SK-N-SH (cell line): Measurements from ENCODE around the gene LRMDA.

Experiments used
- GABPA ChIP-seq: IDR thresholded peaks from 2 replicates; pipeline ENCODE4 v1.4.0; 2012; ENCODE audit warnings: low read depth, mild to moderate bottlenecking
- JUND ChIP-seq: IDR thresholded peaks from 2 replicates; pipeline ENCODE4 v1.4.0; 2012
- NFIC ChIP-seq: IDR thresholded peaks from 2 replicates; pipeline ENCODE4 v1.4.0; 2012; ENCODE audit warnings: borderline replicate concordance
- RAD21 ChIP-seq: IDR thresholded peaks from 2 replicates; pipeline ENCODE4 v1.6.1; 2012; ENCODE audit warnings: mild to moderate bottlenecking, low read length
- TF ChIP-seq, protein P1 (sequence below): fragments of 200-600 bp; sonication (generic); IDR thresholded peaks from 2 replicates; pipeline ENCODE4 v1.6.1; 2017; ENCODE audit warnings: antibody characterized with exemption, mild to moderate bottlenecking, moderate library complexity
- TF ChIP-seq, protein P2 (sequence below): fragments of 150-350 bp; IDR thresholded peaks from 2 replicates; pipeline ENCODE4 v1.6.1; 2017; ENCODE audit warnings: antibody characterized with exemption, low read length, low read depth, borderline replicate concordance

DNA sequence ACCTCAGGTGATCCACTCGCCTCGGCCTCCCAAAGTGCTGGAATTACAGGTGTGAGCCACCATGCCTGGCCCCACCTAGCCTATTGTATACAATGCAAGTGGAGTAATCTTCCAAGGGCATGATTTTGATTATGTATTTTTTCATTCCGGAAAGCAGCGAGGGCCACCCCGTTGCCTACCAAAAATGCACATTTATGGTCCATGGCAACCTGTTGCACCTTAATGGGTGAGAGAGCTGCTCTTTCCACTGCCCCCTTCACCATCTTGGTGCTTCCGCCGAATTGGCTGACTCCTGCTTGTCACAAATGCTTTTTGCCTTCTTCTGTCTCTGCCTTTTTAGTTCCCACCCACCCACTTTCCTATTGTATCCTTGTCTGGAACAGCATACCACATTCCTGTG lies 699.5 kb downstream of the LRMDA start:
- TF ChIP-seq, protein P1, sequence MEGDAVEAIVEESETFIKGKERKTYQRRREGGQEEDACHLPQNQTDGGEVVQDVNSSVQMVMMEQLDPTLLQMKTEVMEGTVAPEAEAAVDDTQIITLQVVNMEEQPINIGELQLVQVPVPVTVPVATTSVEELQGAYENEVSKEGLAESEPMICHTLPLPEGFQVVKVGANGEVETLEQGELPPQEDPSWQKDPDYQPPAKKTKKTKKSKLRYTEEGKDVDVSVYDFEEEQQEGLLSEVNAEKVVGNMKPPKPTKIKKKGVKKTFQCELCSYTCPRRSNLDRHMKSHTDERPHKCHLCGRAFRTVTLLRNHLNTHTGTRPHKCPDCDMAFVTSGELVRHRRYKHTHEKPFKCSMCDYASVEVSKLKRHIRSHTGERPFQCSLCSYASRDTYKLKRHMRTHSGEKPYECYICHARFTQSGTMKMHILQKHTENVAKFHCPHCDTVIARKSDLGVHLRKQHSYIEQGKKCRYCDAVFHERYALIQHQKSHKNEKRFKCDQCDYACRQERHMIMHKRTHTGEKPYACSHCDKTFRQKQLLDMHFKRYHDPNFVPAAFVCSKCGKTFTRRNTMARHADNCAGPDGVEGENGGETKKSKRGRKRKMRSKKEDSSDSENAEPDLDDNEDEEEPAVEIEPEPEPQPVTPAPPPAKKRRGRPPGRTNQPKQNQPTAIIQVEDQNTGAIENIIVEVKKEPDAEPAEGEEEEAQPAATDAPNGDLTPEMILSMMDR = no peak
- TF ChIP-seq NFIC (no peak), JUND (no peak), RAD21 (no peak), GABPA (no peak)
- TF ChIP-seq, protein P2, sequence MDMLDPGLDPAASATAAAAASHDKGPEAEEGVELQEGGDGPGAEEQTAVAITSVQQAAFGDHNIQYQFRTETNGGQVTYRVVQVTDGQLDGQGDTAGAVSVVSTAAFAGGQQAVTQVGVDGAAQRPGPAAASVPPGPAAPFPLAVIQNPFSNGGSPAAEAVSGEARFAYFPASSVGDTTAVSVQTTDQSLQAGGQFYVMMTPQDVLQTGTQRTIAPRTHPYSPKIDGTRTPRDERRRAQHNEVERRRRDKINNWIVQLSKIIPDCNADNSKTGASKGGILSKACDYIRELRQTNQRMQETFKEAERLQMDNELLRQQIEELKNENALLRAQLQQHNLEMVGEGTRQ = no peak
